ENCODE data around the gene SUV39H1. TPM values are rescaled to one million over a fixed set of nuclear protein-coding genes. Genes with fewer than 3 reads are reported as not detected.

The SUV39H1 gene
- total RNA-seq, 1 experiment from 2014 or later, result 17.6 TPM

DNA sequence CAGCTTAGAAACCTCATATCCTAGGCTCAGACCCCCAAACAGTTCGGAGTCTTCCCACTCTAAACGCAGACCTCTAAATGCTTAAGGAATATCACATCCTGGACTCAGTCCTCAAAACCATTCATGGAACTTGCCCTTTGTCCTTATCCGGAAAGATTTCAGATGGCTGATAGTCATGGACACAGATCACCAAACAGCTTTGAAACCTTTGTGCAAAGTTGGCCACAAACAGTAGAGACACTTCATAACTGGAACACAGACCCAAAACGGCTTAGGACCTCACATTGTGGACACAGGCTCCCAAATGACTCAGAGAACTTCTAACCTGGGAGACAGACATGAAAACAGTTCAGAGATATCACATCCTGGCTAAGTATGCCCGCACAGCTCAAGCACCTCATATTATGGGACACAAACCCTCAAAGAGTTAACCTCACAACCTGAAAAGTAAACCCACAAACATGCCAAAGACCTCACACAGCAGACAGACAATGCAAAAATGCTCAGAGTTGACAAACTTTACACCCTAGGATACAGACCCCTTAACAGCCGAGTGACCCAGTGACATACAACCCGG is 15.5 kb downstream of the SUV39H1 start:
- no peak for DNase-seq (ENCODE audit: low read depth in 1 of 2, low spot score in 2 of 2)
- H3K9me3 ChIP-seq (replicated peaks), result no peaks in the 10 kb centered on the region
- H3K4me1 ChIP-seq (replicated peaks), result peaks cover 45% of the 10 kb centered on the region
- no peak overlapping the region for H3K4me3 ChIP-seq
- H3K27ac ChIP-seq, result no peak overlapping the region
- no peaks in the 10 kb centered on the region for H3K27me3 ChIP-seq (replicated peaks)
- H3K36me3 ChIP-seq, result peaks cover 8% of the 10 kb centered on the region; the same call in 1 of the 2 replicates

DNA sequence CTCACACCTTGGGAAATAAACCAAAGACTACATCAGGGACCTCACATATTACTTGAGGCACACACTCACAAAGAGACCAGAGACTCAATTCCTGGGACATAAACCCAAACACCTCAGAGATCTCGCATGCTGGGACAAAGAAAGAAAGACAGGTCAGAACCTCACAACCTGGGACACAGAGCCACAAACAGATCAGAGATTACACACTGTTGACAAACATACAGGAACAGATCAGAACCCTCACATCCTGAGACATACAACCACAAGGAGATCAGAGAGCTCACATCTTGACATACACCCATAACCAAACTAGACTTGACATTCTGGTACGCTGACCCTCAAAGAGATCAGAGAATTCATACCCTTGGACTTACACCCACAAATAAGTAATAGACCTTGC is 17.3 kb downstream of the SUV39H1 start:
- no peak overlapping the region for H3K27ac ChIP-seq

GRCh38 chrX:48714573-48714972 is 18.0 kb downstream of the SUV39H1 start:
- no peak for DNase-seq (ENCODE audit: low read depth in 1 of 2, low spot score in 2 of 2)
- Histone ChIP-seq H3K27ac (no peak overlapping the region), H3K4me3 (no peak overlapping the region), H3K4me1 (replicated peaks) (peaks cover 45% of the 10 kb centered on the region), H3K27me3 (replicated peaks) (no peaks in the 10 kb centered on the region), H3K9me3 (replicated peaks) (no peaks in the 10 kb centered on the region), H3K36me3 (no peaks in the 10 kb centered on the region)

More for the DNA sequence above, 17.3 kb downstream of the SUV39H1 start:
- no peak overlapping the region for H3K4me3 ChIP-seq
- peaks cover 2% of the 10 kb centered on the region; the same call in 1 of the 2 replicates for H3K36me3 ChIP-seq
- H3K27me3 ChIP-seq (replicated peaks), result no peaks in the 10 kb centered on the region
- DNase-seq (ENCODE audit: low read depth in 1 of 2, low spot score in 2 of 2), result no peak
- H3K4me1 ChIP-seq (replicated peaks), result peaks cover 45% of the 10 kb centered on the region
- H3K9me3 ChIP-seq (replicated peaks), result no peaks in the 10 kb centered on the region

DNA sequence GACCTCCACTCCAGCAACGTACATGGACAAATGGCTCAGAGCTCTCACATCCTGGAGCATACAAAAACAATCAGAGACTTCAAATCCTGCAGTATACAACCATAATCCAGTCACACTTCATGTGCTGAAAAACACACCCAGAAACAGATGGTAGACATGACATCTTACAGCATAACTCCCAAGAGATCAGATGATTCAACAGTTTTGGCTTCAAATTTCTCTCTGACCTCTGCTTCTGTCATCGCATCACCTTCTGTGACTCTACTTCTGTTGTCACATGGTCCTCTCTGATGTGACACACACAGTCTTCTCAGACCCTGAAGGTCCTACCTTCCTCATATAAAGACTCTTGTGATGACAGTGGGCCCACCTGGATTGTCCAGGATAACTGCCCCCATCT is 18.5 kb downstream of the SUV39H1 start:
- Histone ChIP-seq H3K4me1 (replicated peaks) (peaks cover 45% of the 10 kb centered on the region), H3K27ac (peak overlapping the region; percentile 33), H3K36me3 (no peaks in the 10 kb centered on the region), H3K9me3 (replicated peaks) (no peaks in the 10 kb centered on the region), H3K27me3 (replicated peaks) (no peaks in the 10 kb centered on the region), H3K4me3 (no peak overlapping the region)
- no peak for DNase-seq (ENCODE audit: low read depth in 1 of 2, low spot score in 2 of 2)

- Histone ChIP-seq H3K9me3 (replicated peaks) (no peaks in the 10 kb centered on the region), H3K27ac (peak overlapping the region; percentile 33; the same call in 1 of the 2 replicates), H3K4me3 (no peak overlapping the region), H3K27me3 (replicated peaks) (no peaks in the 10 kb centered on the region), H3K36me3 (no peaks in the 10 kb centered on the region), H3K4me1 (replicated peaks) (peaks cover 45% of the 10 kb centered on the region)
- DNase-seq (ENCODE audit: low read depth in 1 of 2, low spot score in 2 of 2), result peak; percentile 45 to 58
Observed at GRCh38 chrX:48715876-48716502, 19.5 kb downstream of the SUV39H1 start.

DNA sequence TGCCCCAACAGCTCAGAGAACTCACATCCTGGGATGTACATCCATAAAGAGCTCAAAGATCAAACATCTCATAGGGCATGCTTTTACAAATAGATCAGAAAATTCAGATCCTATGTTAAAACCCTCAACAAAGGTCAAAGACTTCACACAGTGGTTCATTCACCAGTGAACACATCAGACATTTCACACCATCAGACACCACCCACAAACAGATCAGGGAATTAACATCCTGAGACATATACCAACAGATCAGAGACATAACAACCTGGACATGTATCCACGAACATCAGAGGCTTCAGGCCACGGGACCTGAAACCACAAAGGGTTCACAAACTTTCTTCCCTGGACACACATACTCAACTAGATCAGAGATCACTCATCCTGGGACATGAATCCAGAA is 23.4 kb downstream of the SUV39H1 start:
- Histone ChIP-seq H3K4me3 (no peak overlapping the region), H3K27me3 (replicated peaks) (no peaks in the 10 kb centered on the region), H3K4me1 (replicated peaks) (peaks cover 15% of the 10 kb centered on the region), H3K36me3 (no peaks in the 10 kb centered on the region), H3K27ac (no peak overlapping the region), H3K9me3 (replicated peaks) (no peaks in the 10 kb centered on the region)
- DNase-seq (ENCODE audit: low read depth in 1 of 2, low spot score in 2 of 2), result no peak

GRCh38 chrX:48720577-48721250 is 24.2 kb downstream of the SUV39H1 start:
- no peak for DNase-seq (ENCODE audit: low read depth in 1 of 2, low spot score in 2 of 2)
- Histone ChIP-seq H3K4me3 (no peak overlapping the region), H3K36me3 (no peaks in the 10 kb centered on the region), H3K27ac (no peak overlapping the region), H3K9me3 (replicated peaks) (no peaks in the 10 kb centered on the region), H3K27me3 (replicated peaks) (no peaks in the 10 kb centered on the region), H3K4me1 (replicated peaks) (peaks cover 7% of the 10 kb centered on the region)

- Histone ChIP-seq H3K36me3 (no peaks in the 10 kb centered on the region), H3K9me3 (replicated peaks) (no peaks in the 10 kb centered on the region), H3K4me1 (replicated peaks) (no peaks in the 10 kb centered on the region), H3K27ac (no peak overlapping the region), H3K4me3 (no peak overlapping the region), H3K27me3 (replicated peaks) (no peaks in the 10 kb centered on the region)
- DNase-seq (ENCODE audit: low read depth in 1 of 2, low spot score in 2 of 2), result no peak
Observed at GRCh38 chrX:48721916-48722315, 25.4 kb downstream of the SUV39H1 start.

- Histone ChIP-seq H3K4me1 (replicated peaks) (no peaks in the 10 kb centered on the region), H3K9me3 (replicated peaks) (no peaks in the 10 kb centered on the region), H3K36me3 (no peaks in the 10 kb centered on the region), H3K27ac (no peak overlapping the region), H3K27me3 (replicated peaks) (no peaks in the 10 kb centered on the region), H3K4me3 (no peak overlapping the region)
- no peak for DNase-seq (ENCODE audit: low read depth in 1 of 2, low spot score in 2 of 2)
Observed at GRCh38 chrX:48726596-48726995, 30.1 kb downstream of the SUV39H1 start.

GRCh38 chrX:48728653-48729052 is 32.1 kb downstream of the SUV39H1 start:
- Histone ChIP-seq H3K4me1 (replicated peaks) (no peaks in the 10 kb centered on the region), H3K36me3 (no peaks in the 10 kb centered on the region), H3K27me3 (replicated peaks) (no peaks in the 10 kb centered on the region), H3K4me3 (no peak overlapping the region), H3K27ac (no peak overlapping the region), H3K9me3 (replicated peaks) (no peaks in the 10 kb centered on the region)
- DNase-seq (ENCODE audit: low read depth in 1 of 2, low spot score in 2 of 2), result no peak

DNA sequence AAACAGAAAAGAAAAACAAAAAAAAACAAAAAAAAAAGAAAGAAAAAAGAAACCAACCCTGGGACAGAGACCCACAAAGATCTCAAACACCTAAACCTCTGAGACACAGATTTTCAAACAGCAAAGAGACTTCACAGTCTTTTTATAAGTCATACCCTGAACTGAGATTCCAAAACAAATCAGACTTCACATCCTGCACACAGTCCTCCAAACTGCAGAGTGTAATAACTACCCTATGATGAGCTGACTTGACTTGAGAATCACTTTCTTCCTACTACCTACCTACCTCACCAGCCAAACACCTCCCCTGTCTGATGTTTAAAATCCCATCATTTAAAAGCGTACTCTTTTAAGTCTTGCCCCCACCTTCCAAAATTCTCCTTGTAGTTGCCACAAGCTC is 39.8 kb downstream of the SUV39H1 start:
- peak in 1 of 2 experiments; percentile 3 for DNase-seq (ENCODE audit: low read depth in 1 of 2, low spot score in 2 of 2)
- peaks cover 6% of the 10 kb centered on the region for H3K4me1 ChIP-seq (replicated peaks)

GRCh38 chrX:48736878-48737212 is 40.3 kb downstream of the SUV39H1 start:
- Histone ChIP-seq H3K4me3 (peak overlapping the region; percentile 49), H3K9me3 (replicated peaks) (no peaks in the 10 kb centered on the region), H3K4me1 (replicated peaks) (peaks cover 6% of the 10 kb centered on the region), H3K27ac (no peak overlapping the region), H3K36me3 (no peaks in the 10 kb centered on the region), H3K27me3 (replicated peaks) (no peaks in the 10 kb centered on the region)
- no peak for DNase-seq (ENCODE audit: low read depth in 1 of 2, low spot score in 2 of 2)

More for the DNA sequence above, 39.8 kb downstream of the SUV39H1 start:
- Histone ChIP-seq H3K27ac (no peak overlapping the region), H3K9me3 (replicated peaks) (no peaks in the 10 kb centered on the region), H3K4me3 (no peak overlapping the region), H3K27me3 (replicated peaks) (no peaks in the 10 kb centered on the region), H3K36me3 (no peaks in the 10 kb centered on the region)

GRCh38 chrX:48737213-48737938 is 40.8 kb downstream of the SUV39H1 start:
- Histone ChIP-seq H3K36me3 (no peaks in the 10 kb centered on the region), H3K27me3 (replicated peaks) (no peaks in the 10 kb centered on the region), H3K4me1 (replicated peaks) (peaks cover 6% of the 10 kb centered on the region), H3K4me3 (peak overlapping the region; percentile 49), H3K27ac (peak overlapping the region; percentile 63), H3K9me3 (replicated peaks) (no peaks in the 10 kb centered on the region)
- peak; percentile 86 to 91 for DNase-seq (ENCODE audit: low read depth in 1 of 2, low spot score in 2 of 2)

- H3K27ac ChIP-seq, result peak overlapping the region; percentile 63
- no peaks in the 10 kb centered on the region for H3K36me3 ChIP-seq
- no peaks in the 10 kb centered on the region for H3K9me3 ChIP-seq (replicated peaks)
- DNase-seq (ENCODE audit: low read depth in 1 of 2, low spot score in 2 of 2), result no peak
- H3K4me1 ChIP-seq (replicated peaks), result peaks cover 6% of the 10 kb centered on the region
- peak overlapping the region; percentile 49 for H3K4me3 ChIP-seq
- no peaks in the 10 kb centered on the region for H3K27me3 ChIP-seq (replicated peaks)
Observed at GRCh38 chrX:48737940-48738339, 41.4 kb downstream of the SUV39H1 start.

Data from SJSA1 (cell line).